Cardiac fibroblast (primary cell): ENCODE results near the gene CFAP97D1.

ENCODE experiments used
- DNase-seq, 2 donors: peaks; one replicate each; pipeline versions ENCODE4 v3.0.0 to v3.0.0-alpha.2; 2010; ENCODE audit warnings: low read depth in 2 of 2
- H3K4me3 ChIP-seq, 2 donors: replicated peaks in 1 of 2; 1 replicate in 1 of 2; 2 replicates in 1 of 2; pipeline ENCODE4 v1.5.1; 2011; ENCODE audit warnings: low read depth in 2 of 2, low read length in 2 of 2, mild to moderate bottlenecking in 2 of 2, moderate library complexity in 1 of 2
- TF ChIP-seq, protein P1 (sequence below): IDR thresholded peaks from one replicate; pipeline ENCODE4 v1.5.1; 2011; ENCODE audit warnings: low read depth, mild to moderate bottlenecking, low read length, inconsistent platforms

The CFAP97D1 gene

GRCh38 chr17:43830510-43831140, 50.4 kb downstream of the CFAP97D1 start:
- TF ChIP-seq, protein P1, sequence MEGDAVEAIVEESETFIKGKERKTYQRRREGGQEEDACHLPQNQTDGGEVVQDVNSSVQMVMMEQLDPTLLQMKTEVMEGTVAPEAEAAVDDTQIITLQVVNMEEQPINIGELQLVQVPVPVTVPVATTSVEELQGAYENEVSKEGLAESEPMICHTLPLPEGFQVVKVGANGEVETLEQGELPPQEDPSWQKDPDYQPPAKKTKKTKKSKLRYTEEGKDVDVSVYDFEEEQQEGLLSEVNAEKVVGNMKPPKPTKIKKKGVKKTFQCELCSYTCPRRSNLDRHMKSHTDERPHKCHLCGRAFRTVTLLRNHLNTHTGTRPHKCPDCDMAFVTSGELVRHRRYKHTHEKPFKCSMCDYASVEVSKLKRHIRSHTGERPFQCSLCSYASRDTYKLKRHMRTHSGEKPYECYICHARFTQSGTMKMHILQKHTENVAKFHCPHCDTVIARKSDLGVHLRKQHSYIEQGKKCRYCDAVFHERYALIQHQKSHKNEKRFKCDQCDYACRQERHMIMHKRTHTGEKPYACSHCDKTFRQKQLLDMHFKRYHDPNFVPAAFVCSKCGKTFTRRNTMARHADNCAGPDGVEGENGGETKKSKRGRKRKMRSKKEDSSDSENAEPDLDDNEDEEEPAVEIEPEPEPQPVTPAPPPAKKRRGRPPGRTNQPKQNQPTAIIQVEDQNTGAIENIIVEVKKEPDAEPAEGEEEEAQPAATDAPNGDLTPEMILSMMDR, result no peak
- H3K4me3 ChIP-seq, result no peak overlapping the region
- DNase-seq, result no peak

DNA sequence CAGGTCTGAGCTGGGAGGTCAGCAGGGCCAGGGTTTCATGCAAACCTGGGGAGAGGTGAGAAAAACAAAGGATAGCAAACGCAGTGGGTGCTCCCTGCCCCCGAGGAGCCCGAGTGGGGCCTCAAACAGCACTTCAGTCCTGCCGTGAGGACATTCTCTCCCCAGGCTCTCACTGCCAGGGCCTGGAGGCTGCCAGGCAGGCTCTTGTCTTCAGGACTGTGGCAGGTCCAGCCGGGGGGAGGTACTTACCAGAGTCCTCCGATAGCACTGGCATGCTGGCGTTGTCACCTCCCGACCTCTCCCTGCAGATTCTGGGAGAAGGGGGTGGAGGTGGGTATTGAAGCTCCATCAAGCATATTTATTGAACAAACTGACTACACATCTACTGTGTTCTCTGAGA, 51.4 kb downstream of the CFAP97D1 start:
- TF ChIP-seq, protein P1, result no peak
- no peak overlapping the region for H3K4me3 ChIP-seq
- DNase-seq, result no peak

DNA sequence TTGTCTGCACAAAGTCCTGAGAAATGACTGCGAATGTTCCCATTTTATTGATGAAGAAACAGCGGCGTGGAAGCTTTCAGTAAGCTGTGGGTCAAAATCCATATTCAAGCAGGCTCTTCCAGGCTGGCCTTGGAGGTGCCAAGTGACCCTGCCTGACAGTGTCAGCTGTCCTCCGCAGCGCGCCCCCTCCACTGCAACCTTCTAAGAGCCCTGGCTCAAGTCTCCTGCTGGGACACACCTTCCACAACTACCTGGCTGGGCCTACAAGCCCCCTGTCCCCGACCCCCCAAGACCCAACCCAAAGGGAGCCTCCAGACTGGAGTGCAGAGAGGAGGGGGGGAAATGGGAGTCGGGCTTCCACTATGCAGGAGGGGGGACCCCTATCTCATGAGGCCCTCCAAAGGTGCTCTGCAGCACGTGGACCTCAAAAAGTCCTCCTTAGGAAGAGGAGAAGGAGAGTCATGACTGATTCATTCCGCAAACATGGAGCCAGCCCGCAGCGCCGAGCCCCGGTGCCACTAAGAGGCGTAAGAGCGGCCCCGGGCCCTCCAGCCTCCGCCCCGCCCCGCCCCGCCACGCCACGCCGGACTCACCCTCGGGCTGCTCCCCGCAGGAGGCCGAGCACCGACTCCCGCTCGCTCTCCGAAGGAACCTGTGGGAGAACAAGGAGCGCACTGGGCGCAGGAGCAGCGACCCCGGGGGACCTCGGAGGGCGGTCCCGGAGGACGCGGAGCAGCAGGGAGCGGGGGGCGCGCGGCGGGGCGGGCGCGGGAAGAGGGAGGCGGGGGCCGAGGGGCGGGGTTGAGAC, 52.1 kb downstream of the CFAP97D1 start:
- TF ChIP-seq, protein P1, result no peak
- DNase-seq, result peak; percentile 55 to 74
- peak overlapping the region; percentile 50 to 68 for H3K4me3 ChIP-seq

DNA sequence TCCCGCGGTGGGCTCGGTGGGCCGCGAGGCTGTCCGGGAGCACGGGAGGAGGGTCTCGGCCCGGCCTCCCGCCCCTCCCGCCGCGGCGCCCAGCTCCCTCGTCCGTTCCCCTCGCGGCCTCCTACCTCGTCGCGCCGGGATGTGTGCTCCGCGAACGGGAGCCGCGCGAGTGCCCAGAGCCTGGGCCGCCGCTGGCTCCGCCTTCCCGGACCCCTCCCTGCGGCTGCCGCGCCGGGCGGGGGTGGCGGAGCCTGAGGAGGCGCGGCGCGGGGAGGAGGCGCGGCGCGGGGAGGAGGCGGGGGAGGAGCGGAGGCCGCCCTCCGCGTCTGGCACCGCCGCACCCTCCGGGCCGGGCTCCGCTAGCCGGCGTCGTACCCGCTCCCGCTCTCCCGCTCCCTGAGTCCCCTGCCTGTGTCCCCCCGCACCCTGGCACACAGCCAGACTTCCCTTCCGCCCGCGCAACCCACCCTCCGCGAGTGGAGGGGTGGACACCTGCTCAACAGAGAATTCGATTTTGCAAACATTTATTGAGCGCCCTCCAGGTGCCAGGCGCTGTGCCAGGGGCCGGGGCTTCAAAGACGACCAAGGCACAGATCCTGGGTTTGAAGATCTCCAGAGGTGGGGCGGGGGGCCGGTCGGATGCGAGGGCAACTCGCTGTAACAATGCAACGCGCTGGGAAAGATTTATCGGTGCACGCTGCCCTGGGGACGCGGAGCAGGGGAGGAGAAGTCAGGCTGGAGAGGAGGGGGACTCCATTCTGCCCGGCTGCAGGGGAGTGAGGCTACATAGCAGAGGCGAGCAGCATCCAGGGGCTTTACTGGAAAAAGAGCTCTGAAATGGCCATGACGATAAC, 53.0 kb downstream of the CFAP97D1 start, which contains the start of gene MPP3:
MPP3 (minus strand) TSS at position 171 of the 854 bp plus-strand sequence. CDS start 1,240 bp downstream, outside the sequence.
- peak within 1 kb of the TSS; percentile 52 to 68 for H3K4me3 ChIP-seq
- TF ChIP-seq, protein P1, result no peak
- peak; percentile 55 to 75 for DNase-seq

DNA sequence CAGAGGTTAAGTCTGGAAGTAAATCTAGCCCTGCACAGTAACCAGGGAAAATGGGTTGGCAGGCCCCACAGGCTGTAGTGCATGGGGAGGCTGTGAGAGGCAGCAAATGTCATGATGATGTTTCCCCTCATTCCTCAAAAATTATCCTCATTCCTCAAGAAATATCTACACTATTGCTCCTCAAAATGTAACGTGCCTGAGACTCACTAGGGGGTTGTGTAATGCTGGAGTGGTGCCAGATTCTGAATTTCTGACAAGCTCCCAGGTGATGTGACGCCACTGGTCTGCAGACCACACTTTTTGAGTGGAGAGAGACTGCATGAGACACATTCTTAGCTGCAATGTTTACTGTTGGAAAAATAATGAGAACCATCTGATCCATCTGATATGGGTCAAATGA, 53.9 kb downstream of the CFAP97D1 start:
- H3K4me3 ChIP-seq, result no peak overlapping the region
- peak; percentile 67 to 70 for DNase-seq
- TF ChIP-seq, protein P1, result no peak
